Stimulated activated CD4-positive, alpha-beta T cell treated with anti-CD3 and anti-CD28 coated beads, Interleukin-15, amount 100 ng/mL, for 48 hours (primary cell): ENCODE measurements around the gene DSCAML1.

Source experiments
- DNase-seq, 2 donors: peaks; one replicate each; pipeline ENCODE4 v3.0.0-alpha.2; 2020; ENCODE audit warnings: low read depth in 2 of 2

DSCAML1 gene

GRCh38 chr11:117830674-117831351 is 33.8 kb upstream of the DSCAML1 start:
- no peak for DNase-seq

DNA sequence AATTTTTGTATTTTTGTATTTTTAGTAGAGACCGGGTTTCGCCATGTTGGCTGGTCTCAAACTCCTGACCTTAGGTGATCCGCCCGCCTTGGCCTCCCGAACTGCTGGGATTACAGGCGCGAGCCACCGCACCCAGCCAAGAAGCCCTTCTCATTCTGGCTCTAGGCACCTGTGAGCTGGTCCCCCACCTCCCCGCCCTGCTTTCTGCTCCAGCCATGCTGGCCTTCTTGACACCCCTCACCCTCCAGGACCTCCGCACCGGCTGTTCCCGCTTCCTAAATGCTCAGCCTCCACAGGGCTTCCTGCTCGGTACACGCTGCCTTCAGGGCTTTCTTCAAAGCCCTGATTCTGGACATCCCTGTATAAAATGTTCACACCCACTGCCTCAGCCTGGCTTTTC is 33.1 kb upstream of the DSCAML1 start:
- DNase-seq, result no peak

DNA sequence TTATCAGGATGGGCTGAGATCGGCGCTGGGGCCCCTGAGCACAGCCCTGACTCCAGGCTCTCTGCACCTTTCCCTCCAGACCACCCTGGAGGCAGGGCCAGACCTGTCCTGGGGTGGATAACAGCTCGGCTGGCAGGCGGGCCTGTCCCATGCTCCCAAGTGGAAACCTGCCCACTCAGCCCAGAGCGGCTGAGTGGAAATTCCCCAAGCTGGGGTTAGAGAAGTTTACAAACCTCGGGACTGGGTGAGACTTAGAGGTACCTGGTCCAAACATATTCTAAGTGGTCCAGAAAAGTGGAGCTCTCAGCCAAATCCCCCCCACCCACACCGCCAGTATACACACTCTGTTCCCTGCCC is 32.3 kb upstream of the DSCAML1 start:
- no peak for DNase-seq

DNA sequence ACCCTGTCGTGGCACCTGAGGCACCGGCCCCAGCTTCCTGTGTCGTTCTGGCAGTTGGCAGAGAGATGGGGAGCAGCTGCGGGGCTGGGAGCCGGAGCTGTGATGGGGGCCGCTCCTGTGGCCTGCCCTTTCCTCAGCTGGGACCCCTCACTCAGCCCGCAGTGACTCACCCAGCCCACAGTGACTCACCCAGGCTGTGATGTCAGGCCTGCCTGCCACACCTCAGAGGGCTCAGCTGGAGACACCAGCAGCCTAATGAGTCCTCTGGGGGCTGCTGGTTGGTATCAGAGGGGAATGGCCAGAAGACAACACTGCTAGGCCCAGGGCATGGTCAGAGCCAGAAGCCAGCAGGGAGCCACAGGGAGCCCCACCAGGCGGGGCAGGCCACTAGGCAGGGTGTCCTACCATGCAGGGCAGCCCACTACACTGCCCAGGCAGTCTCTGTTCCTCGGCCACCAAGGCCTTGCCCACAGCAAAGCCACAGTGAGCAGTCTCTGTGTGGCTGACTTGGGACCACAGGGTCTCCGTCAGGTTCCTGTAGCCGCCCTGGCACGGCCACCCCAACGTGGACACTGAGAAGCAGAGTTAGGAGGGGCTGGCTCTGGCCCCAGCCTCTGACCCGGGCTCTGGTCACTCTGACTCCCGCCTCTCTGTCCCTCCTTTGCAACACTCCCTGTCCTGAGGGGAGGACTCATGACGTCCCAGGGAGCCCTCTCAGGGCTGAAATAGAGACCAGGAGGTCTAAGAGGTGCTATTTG is 31.8 kb upstream of the DSCAML1 start:
- peak; percentile 68 to 79 for DNase-seq

DNA sequence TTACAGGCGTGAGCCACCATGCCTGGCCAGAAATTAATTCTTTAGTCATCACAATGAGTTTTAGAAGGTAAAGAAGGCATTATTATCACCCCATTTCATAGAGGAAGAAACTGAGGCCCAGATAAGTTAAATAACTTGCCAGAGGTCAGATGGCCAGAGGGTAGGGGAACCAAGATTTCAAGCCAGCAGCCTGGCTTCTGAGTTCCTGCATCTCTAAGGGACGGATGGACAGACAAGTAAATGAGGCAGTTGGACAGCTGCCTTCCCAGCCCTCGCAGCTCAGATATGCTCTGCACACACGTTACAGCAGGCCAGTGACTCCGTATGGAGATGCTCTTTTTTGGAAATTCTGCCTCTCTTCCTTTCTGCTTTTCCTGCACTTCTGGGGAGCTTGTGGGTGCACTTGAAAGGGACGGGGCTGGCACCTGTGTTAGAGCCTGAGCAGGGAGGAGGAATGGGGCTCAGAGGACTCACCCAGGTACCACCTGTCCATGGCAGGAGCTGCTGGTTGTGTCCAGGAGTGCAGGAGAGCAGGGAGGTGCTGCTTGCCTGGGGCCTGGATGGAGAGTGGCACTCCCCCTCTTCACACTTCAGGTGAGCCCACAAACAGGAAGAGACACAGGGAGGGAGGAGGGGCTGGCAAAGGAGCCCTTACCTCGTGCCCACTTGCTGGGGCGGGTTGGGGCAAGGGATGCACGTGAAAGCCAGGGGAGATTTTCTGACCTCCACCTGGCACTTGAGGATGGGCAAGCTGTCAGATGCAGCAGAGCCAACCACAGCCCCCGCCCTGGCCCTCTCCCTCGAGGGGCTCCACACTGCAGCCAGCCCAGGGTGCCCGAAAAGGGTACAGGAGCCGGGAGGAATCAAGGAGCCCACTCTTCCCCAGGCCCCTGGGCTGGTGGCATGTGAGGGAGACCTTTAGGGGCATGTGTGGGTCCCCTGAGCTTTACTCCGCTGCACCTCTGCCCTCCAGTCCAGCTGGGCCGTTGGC is 30.8 kb upstream of the DSCAML1 start:
- DNase-seq, result no peak

GRCh38 chr11:117826832-117827231 is 29.8 kb upstream of the DSCAML1 start:
- no peak for DNase-seq

GRCh38 chr11:117826190-117826570 is 29.2 kb upstream of the DSCAML1 start:
- no peak for DNase-seq

DNA sequence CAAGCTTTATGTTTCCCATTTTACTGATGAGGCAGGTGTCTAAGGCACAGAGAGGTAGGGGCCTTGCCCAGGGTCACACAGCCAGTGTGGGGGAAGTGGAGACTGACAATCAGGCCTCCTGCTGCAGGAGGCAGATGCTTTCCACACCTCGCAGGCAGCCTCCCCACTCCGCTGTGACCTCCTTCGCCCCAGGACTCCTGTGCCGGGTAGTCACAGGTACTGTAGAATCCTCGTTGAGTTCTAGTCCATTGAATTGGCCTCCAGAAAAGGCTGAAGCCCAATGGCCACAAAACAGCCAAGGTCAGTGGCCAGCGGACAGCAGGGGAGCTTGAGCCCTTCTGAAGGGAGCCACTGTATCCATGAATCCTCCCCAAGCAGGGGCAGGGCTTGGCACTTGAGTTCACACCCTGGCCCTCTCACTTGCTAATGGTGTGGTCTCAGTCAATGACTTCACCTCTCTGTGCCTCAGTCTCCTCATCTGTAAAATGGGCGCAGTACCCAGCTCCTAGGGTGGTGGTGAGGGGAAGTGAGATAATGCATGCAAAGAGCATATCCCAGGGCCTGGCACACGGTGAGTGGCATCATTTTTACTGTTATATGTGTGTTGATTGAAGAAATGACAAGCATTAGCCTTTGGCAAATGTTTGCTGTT is 28.6 kb upstream of the DSCAML1 start:
- DNase-seq, result no peak

DNA sequence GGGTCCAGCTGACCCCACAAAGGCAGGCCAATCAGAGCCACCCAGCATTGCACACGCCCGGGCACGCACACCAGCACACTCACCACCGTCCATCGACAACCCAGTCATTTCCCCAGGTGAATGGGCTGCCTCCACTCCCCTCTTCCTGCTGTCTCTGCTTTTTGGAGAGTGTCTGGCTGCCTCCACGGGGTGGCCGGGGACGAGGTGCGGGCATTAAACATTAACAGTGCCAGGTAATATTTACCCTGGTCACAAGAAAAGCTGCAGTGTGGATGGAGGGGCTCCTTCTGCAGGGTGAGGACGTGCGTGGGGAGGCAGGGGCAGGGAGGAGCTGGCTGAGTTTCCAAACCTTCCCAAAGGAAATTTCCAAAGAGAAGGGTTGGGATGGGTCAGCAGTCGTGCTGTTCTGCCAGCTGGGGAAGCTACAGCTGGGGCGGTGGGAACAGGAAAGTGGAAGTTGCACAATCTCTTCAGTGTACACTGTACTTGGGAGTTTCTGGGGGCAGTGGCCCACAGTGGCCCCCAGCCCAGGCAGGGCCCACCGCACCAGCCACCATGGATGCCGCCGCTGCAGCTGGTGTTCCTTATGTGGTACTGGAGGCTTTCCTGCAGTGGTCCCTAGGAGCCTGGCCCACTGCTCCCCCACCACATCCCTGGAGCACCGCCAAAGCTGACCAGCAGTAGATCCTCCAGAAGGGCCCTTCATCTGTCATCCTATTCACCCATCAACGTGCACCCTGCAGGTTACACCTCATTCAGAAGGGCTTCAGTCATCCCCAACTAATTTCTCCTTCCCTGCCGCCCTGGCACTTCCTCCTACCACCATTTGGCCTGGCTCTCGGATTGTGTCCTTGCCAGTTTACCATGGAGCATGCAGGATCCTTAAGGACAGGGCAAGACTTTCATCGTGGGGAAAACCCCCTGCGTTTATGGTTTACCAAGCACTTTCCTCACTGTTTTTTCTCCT is 27.8 kb upstream of the DSCAML1 start, which contains the start of gene FXYD2:
TSS of gene FXYD2 (minus strand) at position 174 of the 967 bp plus-strand sequence. CDS start at position 108, 66 bp downstream.
- no peak for DNase-seq

- no peak for DNase-seq
Observed at GRCh38 chr11:117823946-117824420, 27.0 kb upstream of the DSCAML1 start.

DNA sequence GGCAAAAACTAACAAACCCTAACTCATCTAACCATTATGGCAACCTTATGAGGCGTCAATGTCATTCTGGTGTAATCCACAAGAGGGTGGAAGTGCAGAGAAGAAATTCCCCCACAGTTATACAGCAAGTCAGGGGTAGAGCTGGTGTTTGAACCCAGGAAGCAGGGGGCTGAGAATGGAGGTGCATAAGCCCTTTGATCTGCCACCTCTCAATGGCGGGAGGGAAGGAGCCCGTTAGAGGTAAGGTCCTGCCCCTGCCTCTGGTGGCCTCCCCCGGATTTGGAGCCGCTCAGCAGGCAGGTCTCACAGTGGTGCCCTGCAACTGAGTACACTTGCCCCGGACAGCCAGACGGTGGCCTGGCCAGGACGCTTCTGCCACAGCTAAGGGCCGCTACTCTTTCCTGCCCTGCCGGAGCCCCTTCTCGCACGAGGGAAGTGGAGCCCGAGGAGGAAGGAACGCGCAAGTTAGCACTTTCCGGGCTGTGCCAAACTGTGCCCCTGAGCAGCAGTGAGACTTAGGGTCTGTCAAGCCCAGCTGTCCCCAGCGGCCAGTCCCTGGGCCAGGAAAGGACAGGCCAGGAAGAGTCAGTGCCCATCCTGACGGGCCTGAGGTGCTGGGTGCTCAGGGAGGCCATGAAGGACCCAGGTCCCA is 26.4 kb upstream of the DSCAML1 start:
- no peak for DNase-seq

- DNase-seq, result no peak
Observed at GRCh38 chr11:117822074-117823033, 25.3 kb upstream of the DSCAML1 start.

DNA sequence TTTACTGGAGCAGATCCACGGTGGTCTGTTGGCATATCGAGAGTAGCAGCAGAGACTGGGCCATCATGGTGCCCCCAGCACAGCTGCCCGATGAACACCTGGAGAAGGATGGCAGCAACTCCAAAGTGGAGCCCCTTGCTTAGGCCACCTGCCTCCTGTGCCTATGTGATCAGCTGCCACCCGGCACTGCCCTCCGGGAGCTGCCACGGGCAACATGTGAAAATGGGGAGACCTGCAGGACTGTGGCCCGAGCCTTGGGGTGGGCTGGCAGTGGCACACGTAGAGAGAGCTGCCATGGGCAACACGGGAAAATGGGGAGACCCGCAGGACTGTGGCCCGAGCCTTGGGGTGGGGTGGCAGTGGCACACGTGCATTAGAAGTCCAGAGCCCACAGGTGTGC is 24.4 kb upstream of the DSCAML1 start:
- no peak for DNase-seq

GRCh38 chr11:117820516-117820915 is 23.5 kb upstream of the DSCAML1 start:
- no peak for DNase-seq

DNA sequence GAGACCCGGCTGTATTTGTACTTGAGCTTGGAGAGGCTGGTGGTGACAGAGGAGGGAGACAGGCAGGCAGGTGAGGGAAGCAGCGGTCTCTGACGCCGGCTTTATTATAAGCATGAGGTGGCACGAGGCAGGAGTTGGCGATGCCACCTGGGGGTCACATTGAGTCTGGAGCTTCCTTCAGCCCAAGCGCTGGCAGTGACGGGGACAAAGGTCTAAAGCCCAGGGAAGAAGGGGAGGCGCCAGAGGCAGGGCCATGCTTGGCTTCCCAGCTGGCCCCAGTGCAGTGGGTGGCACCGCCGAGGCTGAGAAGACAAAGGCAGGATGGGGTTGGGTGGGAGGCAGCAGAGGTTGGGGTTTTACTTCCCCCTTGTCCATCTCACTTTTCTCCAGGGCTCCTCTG is 23.1 kb upstream of the DSCAML1 start:
- no peak for DNase-seq

DNA sequence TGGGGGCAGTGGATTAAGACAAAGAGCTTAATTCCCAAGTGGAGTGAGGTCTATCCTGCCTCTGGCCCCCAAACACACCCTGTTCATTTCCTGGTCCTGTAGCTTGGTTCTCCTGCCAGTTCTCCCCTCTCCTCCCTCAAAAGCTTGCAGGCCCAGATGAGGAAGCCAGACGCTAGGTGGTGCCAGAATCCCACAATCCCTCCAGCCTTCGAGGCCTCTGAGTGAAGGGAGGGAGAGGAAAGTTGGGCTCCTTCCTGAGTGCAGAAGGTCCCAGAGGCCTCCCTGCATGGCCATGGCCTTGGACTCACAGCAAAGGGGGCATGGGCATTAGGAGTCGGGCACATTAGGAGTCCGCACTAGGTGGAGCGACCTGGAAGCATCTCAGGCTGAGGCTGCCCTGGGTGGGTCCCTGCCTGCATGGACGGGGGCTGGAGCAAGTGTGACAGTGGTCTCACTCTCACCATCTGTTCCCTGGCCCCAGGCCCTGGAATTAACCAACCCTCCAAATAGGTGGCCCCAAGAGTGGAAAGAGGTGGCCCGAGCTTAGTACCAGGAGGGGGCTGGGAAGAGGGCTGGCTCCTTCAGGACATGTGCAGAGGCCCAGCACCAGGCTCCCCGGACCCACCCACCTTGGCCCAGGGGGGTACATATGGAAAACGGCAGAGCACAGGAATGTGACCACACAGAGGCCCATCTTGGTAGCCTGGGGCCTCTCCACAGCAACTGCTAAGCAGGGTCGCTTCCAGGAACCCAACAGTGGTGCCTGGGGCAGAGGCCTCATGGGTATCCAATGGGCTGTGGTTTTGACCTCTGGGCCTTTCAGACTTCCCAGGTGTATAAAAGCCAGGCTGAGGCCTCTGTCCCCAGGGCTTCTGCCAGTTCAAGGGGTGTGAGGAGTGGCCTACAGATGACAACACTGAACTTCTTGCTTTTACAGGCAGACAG is 22.4 kb upstream of the DSCAML1 start:
- no peak for DNase-seq

- peak in 1 of 2 donors; percentile 43 for DNase-seq
Observed at GRCh38 chr11:117818041-117818873, 21.2 kb upstream of the DSCAML1 start.
